ENCODE measurements around the gene FGF18. TPM values are rescaled to one million over a fixed set of nuclear protein-coding genes. Genes with fewer than 3 reads are reported as not detected.

The FGF18 gene
- total RNA-seq, 3 donors from 2014 or later (not counting 1 experiment from before 2014, with no cell fraction given) = 0.16 to 0.25 (median 0.23) TPM

- Histone ChIP-seq H3K4me1 (ENCODE audit: control insufficient read depth, insufficient read depth, low read length) (no peaks in the 10 kb centered on the region), H3K36me3 (ENCODE audit: control insufficient read depth, insufficient read depth, low read length) (no peaks in the 10 kb centered on the region), H3K27me3 (ENCODE audit: control insufficient read depth, insufficient read depth, low read length) (no peaks in the 10 kb centered on the region), H3K27ac (ENCODE audit: low read length) (no peak overlapping the region), H3K4me3 (ENCODE audit: low read length) (no peak overlapping the region), H3K9me3 (ENCODE audit: control insufficient read depth, insufficient read depth, low read length) (no peaks in the 10 kb centered on the region)
- no peak overlapping the region for H3K4me3 Mint-ChIP-seq
- ATAC-seq = no peak
- no peaks in the 10 kb centered on the region for H3K4me1 Mint-ChIP-seq
- WGBS (ENCODE audit: insufficient coverage) = 85% methylated on average over 4 of the region's 4 CpGs
- no peaks in the 10 kb centered on the region for H3K9me3 Mint-ChIP-seq
- DNase-seq = no peak
- H3K27me3 Mint-ChIP-seq (ENCODE audit: low read depth in 2 of 2) = no peaks in the 10 kb centered on the region
- no peak for TF ChIP-seq CTCF (IDR thresholded peaks at IDR 0.05)
- no peaks in the 10 kb centered on the region for H3K36me3 Mint-ChIP-seq
- intact Hi-C loops (cut with micrococcal nuclease) = no loop called here
- no peak overlapping the region for H3K27ac Mint-ChIP-seq
Measured at GRCh38 chr5:171438738-171439137, 19.3 kb downstream of the FGF18 start.

- H3K4me1 Mint-ChIP-seq = no peaks in the 10 kb centered on the region
- intact Hi-C loops (cut with micrococcal nuclease) = no loop called here
- H3K9me3 ChIP-seq (ENCODE audit: control insufficient read depth, insufficient read depth, low read length) = no peaks in the 10 kb centered on the region
- WGBS (ENCODE audit: insufficient coverage) = 88% methylated on average over 12 of the region's 14 CpGs
- H3K27ac ChIP-seq (ENCODE audit: low read length) = no peak overlapping the region
- DNase-seq (no peak), ATAC-seq (no peak)
- H3K27ac Mint-ChIP-seq = no peak overlapping the region
- no peak for TF ChIP-seq CTCF (IDR thresholded peaks at IDR 0.05)
- no peaks in the 10 kb centered on the region for H3K36me3 ChIP-seq (ENCODE audit: control insufficient read depth, insufficient read depth, low read length)
- H3K27me3 Mint-ChIP-seq (ENCODE audit: low read depth in 2 of 2) = no peaks in the 10 kb centered on the region
- H3K27me3 ChIP-seq (ENCODE audit: control insufficient read depth, insufficient read depth, low read length) = no peaks in the 10 kb centered on the region
- H3K36me3 Mint-ChIP-seq = no peaks in the 10 kb centered on the region
- no peaks in the 10 kb centered on the region for H3K4me1 ChIP-seq (ENCODE audit: control insufficient read depth, insufficient read depth, low read length)
- H3K4me3 Mint-ChIP-seq = no peak overlapping the region
- H3K4me3 ChIP-seq (ENCODE audit: low read length) = no peak overlapping the region
- no peaks in the 10 kb centered on the region for H3K9me3 Mint-ChIP-seq
Measured at GRCh38 chr5:171441246-171441791, 21.9 kb downstream of the FGF18 start.

GRCh38 chr5:171442287-171443042, 23.0 kb downstream of the FGF18 start:
- no peaks in the 10 kb centered on the region for H3K27me3 Mint-ChIP-seq (ENCODE audit: low read depth in 2 of 2)
- H3K4me3 ChIP-seq (ENCODE audit: low read length) = no peak overlapping the region
- H3K27ac ChIP-seq (ENCODE audit: low read length) = no peak overlapping the region
- no peaks in the 10 kb centered on the region for H3K9me3 ChIP-seq (ENCODE audit: control insufficient read depth, insufficient read depth, low read length)
- no peak for ATAC-seq
- H3K27ac Mint-ChIP-seq = no peak overlapping the region
- H3K36me3 ChIP-seq (ENCODE audit: control insufficient read depth, insufficient read depth, low read length) = no peaks in the 10 kb centered on the region
- H3K4me1 ChIP-seq (ENCODE audit: control insufficient read depth, insufficient read depth, low read length) = no peaks in the 10 kb centered on the region
- intact Hi-C loops (cut with micrococcal nuclease) = no loop called here
- no peaks in the 10 kb centered on the region for H3K4me1 Mint-ChIP-seq
- DNase-seq = no peak
- H3K9me3 Mint-ChIP-seq = no peaks in the 10 kb centered on the region
- no peaks in the 10 kb centered on the region for H3K27me3 ChIP-seq (ENCODE audit: control insufficient read depth, insufficient read depth, low read length)
- no peak for TF ChIP-seq CTCF (IDR thresholded peaks at IDR 0.05)
- WGBS (ENCODE audit: insufficient coverage) = 71% methylated on average over 12 of the region's 13 CpGs
- H3K4me3 Mint-ChIP-seq = no peak overlapping the region
- H3K36me3 Mint-ChIP-seq = no peaks in the 10 kb centered on the region

All from natural killer cell (primary cell).